Mesendoderm (in vitro differentiated cells): ENCODE data around the gene SLC29A4.
A peak's percentile ranks its signal among the peaks of the same experiment; 100 is the strongest.
"Not testable (repeated sequence)": the region's sequence is repeated elsewhere in the genome, so short reads cannot be mapped to it uniquely, and the experiment has no call there.

ENCODE experiments used
- DNase-seq: peaks from one replicate; pipeline ENCODE4 v3.0.0; 2013
- H2AK5ac ChIP-seq: 2 replicates; pipeline ENCODE4 v1.6.1; 2013; ENCODE audit warnings: low read length, inconsistent platforms
- H2BK120ac ChIP-seq: 2 replicates; pipeline ENCODE4 v1.6.1; 2013; ENCODE audit warnings: low read depth, mild to moderate bottlenecking, low read length, moderate library complexity, mixed read lengths
- H2BK15ac ChIP-seq: replicated peaks from 2 replicates; pipeline ENCODE4 v1.6.1; 2013; ENCODE audit warnings: low read depth, mild to moderate bottlenecking, moderate library complexity
- H2BK5ac ChIP-seq: 2 replicates; pipeline ENCODE4 v1.6.1; 2013; ENCODE audit warnings: low read length, inconsistent platforms
- H3K18ac ChIP-seq: 2 replicates; pipeline ENCODE4 v1.6.1; 2013; ENCODE audit warnings: mild to moderate bottlenecking, low read length, mixed read lengths
- H3K23ac ChIP-seq: one replicate; pipeline ENCODE4 v1.6.1; 2013; ENCODE audit warnings: low read length
- H3K27ac ChIP-seq: 2 replicates; pipeline ENCODE4 v1.5.1; 2013; ENCODE audit warnings: low read depth, mild to moderate bottlenecking, inconsistent platforms, low read length, moderate library complexity
- H3K27me3 ChIP-seq: 2 replicates; pipeline ENCODE4 v1.6.1; 2013; ENCODE audit warnings: low read length, control low read depth, mild to moderate bottlenecking, inconsistent platforms; ENCODE audit not compliant: insufficient read depth, poor library complexity
- H3K36me3 ChIP-seq: 2 replicates; pipeline ENCODE4 v1.6.1; 2013; ENCODE audit warnings: low read length, inconsistent platforms; ENCODE audit not compliant: control insufficient read depth, insufficient read depth
- H3K4ac ChIP-seq: one replicate; pipeline ENCODE4 v1.6.1; 2013; ENCODE audit warnings: low read depth, mild to moderate bottlenecking, low read length, moderate library complexity
- H3K4me1 ChIP-seq: 2 replicates; pipeline ENCODE4 v1.6.1; 2013; ENCODE audit warnings: low read depth, low read length, inconsistent platforms; ENCODE audit not compliant: control insufficient read depth
- H3K4me2 ChIP-seq: 2 replicates; pipeline ENCODE4 v1.6.1; 2013; ENCODE audit warnings: low read length
- H3K4me3 ChIP-seq: 2 replicates; pipeline ENCODE4 v1.5.1; 2013; ENCODE audit warnings: mild to moderate bottlenecking, low read length
- H3K56ac ChIP-seq: one replicate; pipeline ENCODE4 v1.6.1; 2013; ENCODE audit warnings: low read length
- H3K79me1 ChIP-seq: 2 replicates; pipeline ENCODE4 v1.6.1; 2013; ENCODE audit warnings: low read length, inconsistent platforms
- H3K79me2 ChIP-seq: 2 replicates; pipeline ENCODE4 v1.6.1; 2013; ENCODE audit warnings: mild to moderate bottlenecking, low read length; ENCODE audit not compliant: control insufficient read depth, insufficient read depth
- H3K9ac ChIP-seq: 2 replicates; pipeline ENCODE4 v1.6.1; 2013; ENCODE audit warnings: low read length, inconsistent platforms
- H4K5ac ChIP-seq: one replicate; pipeline ENCODE4 v1.6.1; 2013; ENCODE audit warnings: low read length
- H4K8ac ChIP-seq: one replicate; pipeline ENCODE4 v1.6.1; 2013; ENCODE audit warnings: low read depth, mild to moderate bottlenecking, control low read depth, low read length, moderate library complexity
- WGBS: extraction: QIAGEN DNeasy Blood & Tissue Kit; methylation state at CpG from one replicate; pipeline ENCODE4 v1.1.7; 2013; ENCODE audit warnings: low lambda C conversion rate, missing lambda C conversion rate; ENCODE audit not compliant: insufficient coverage; ENCODE audit errors: extremely low coverage; 5-methylcytosine and 5-hydroxymethylcytosine counted together

The SLC29A4 gene

DNA sequence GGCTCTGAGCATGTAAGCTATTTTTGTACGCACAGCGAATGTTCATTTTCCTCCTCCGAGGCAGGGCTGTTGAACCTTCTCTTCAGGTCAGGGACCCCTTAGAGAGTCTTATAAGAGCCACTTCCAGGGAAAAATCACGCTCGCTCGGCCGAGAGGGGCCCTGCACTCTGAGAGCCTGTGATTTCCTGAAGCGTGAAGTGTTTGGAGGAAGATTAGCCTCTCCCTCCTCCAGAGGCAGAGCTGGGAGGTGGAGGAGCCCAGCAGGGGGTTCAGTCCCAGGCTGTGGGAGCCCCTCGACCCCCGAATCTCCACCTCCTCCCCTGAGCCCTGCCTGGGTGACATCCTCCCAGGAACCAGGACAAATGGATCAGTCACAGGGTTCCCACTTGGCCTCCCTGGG is 19.7 kb upstream of the SLC29A4 start:
- not testable (repeated sequence) for H3K79me2 ChIP-seq, H2BK120ac ChIP-seq, H2BK15ac ChIP-seq, DNase-seq, H3K27ac ChIP-seq, H2AK5ac ChIP-seq, H3K23ac ChIP-seq, H3K36me3 ChIP-seq, H3K18ac ChIP-seq, H3K4me1 ChIP-seq, H3K27me3 ChIP-seq, H3K9ac ChIP-seq, H2BK5ac ChIP-seq, H3K4me2 ChIP-seq, H4K5ac ChIP-seq, H4K8ac ChIP-seq, H3K79me1 ChIP-seq, H3K4ac ChIP-seq, H3K56ac ChIP-seq, H3K4me3 ChIP-seq
- no CpG with 5 or more reads among the region's 10 CpGs for WGBS

DNA sequence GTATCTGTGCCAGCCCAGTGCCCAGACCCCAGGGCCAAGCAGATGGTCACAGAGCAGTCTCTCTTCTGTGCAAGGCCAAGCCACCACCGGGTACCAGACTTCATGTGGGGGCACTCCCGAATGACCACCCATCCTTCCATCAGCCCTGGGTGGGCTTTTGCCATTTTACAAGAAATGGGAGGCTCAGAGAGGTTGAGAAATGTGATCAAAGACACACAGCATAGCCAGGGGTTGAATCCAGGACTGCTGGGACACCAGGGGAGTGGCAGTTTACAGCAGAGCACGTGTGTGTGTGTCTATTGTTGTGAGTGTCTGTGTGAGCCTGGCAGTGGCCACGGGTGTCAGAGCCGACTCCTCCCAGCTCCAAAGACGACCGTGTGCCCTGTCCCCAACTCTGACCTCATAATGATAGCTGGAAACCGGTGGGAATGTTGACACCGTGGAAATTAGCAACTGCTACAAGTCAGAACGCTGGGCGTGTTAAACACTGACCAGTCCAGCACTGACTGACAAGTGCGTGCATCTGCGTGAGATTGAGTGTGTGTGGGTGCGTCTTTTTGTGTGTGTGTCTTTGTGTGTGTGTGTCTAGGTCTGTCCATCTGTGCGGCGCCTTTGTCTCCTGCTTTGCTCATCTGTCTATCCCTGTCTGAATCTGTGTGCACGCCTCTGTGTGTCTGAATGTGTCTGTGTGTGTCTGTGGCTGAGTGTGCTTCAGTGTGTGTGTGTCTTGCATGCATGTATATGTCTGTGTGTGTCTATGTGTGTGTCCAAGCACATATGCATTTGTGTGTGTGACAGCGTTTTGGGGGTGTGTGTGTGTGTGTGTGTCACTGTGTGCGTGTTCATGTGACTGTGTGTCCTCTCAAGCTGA is 17.2 kb upstream of the SLC29A4 start:
- Histone ChIP-seq H3K9ac (no peak overlapping the region), H3K27me3 (no peaks in the 10 kb centered on the region), H2BK5ac (no peak overlapping the region), H2BK15ac (no peak overlapping the region), H3K4me2 (no peak overlapping the region), H3K36me3 (no peaks in the 10 kb centered on the region), H3K4ac (no peak overlapping the region), H4K8ac (no peak overlapping the region), H3K18ac (no peak overlapping the region), H4K5ac (no peak overlapping the region), H3K79me1 (no peaks in the 10 kb centered on the region), H3K79me2 (no peaks in the 10 kb centered on the region), H3K23ac (no peak overlapping the region), H3K4me1 (no peaks in the 10 kb centered on the region), H2BK120ac (no peak overlapping the region), H3K27ac (no peak overlapping the region), H2AK5ac (no peak overlapping the region), H3K4me3 (no peak overlapping the region), H3K56ac (peak overlapping the region; percentile 25)
- no CpG with 5 or more reads among the region's 19 CpGs for WGBS
- no peak for DNase-seq

DNA sequence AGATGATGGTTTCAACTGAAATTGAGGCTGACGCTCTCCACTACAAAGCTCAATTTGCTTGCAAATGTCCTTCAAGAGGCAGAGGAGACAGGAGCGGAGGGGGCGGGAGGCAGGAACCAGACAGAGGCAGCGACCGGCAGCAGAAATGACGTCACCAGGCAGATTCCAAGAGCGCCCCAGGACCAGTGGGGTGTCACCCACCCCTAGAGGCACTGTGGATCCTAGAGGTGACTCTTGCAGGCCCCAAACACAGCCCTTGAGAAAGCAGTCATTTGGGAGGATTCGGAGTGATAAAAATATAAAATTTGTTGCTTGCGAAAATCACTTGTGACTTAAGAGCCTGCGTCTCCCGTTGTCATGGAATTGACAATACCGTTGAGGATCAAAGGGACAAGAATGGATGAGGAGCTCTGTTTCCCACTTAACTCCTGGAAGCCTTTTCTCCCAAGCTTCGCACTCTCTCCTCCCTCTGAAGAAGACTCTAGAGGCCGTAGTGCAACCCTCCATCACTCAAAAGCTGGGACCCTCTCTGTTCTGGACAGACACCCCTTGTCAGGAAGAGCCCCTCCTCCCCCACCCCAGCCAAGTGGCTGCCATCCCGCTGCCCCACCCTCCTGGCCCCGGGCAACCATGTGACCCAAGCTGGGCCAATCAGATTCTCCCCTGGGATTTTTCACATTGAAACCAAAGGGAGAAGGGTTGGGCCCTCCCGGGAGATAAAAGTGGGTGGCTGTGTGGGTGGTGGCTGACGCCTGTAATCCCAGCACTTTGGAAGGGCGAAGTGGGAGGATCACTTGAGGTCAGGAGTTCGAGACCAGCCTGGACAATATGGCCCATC is 16.3 kb upstream of the SLC29A4 start:
- Histone ChIP-seq H3K56ac (no peak overlapping the region), H3K18ac (no peak overlapping the region), H3K4me3 (no peak overlapping the region), H2AK5ac (no peak overlapping the region), H2BK120ac (no peak overlapping the region), H3K4ac (no peak overlapping the region), H2BK15ac (no peak overlapping the region), H3K4me2 (no peak overlapping the region), H3K36me3 (no peaks in the 10 kb centered on the region), H3K9ac (no peak overlapping the region), H3K79me2 (no peaks in the 10 kb centered on the region), H4K5ac (no peak overlapping the region), H3K4me1 (no peaks in the 10 kb centered on the region), H3K27me3 (no peaks in the 10 kb centered on the region), H2BK5ac (no peak overlapping the region), H3K23ac (no peak overlapping the region), H3K27ac (no peak overlapping the region), H3K79me1 (no peaks in the 10 kb centered on the region), H4K8ac (no peak overlapping the region)
- WGBS = no CpG with 5 or more reads among the region's 20 CpGs
- peak; percentile 72 for DNase-seq

DNA sequence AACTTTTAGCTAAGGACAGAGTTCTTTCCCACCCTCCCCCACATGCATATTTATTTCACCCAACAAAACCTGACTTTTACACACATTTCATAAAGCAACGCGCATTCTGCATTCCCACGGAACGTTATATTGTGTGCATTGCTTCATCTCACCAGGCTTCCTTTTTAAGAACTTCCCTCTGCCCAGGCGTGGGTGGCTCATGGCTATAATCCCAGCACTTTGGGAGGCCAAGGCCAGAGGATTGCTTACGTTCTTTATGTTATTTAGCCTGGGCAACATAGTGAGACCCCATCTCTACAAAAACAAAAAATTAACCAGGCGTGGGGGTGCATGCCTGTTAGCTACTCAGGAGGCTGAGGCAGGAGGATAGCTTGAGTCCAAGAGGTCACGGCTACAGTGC is 14.9 kb upstream of the SLC29A4 start:
- H3K79me1 ChIP-seq, H2AK5ac ChIP-seq, H3K4me1 ChIP-seq, H3K36me3 ChIP-seq, H3K4ac ChIP-seq, H3K56ac ChIP-seq, H3K23ac ChIP-seq, H3K18ac ChIP-seq, DNase-seq, H3K4me2 ChIP-seq, H3K4me3 ChIP-seq, H2BK5ac ChIP-seq, H3K9ac ChIP-seq, H4K8ac ChIP-seq, H2BK15ac ChIP-seq, H4K5ac ChIP-seq, H3K79me2 ChIP-seq, H3K27ac ChIP-seq, H3K27me3 ChIP-seq, H2BK120ac ChIP-seq: not testable (repeated sequence)
- WGBS = no CpG with 5 or more reads among the region's 8 CpGs

DNA sequence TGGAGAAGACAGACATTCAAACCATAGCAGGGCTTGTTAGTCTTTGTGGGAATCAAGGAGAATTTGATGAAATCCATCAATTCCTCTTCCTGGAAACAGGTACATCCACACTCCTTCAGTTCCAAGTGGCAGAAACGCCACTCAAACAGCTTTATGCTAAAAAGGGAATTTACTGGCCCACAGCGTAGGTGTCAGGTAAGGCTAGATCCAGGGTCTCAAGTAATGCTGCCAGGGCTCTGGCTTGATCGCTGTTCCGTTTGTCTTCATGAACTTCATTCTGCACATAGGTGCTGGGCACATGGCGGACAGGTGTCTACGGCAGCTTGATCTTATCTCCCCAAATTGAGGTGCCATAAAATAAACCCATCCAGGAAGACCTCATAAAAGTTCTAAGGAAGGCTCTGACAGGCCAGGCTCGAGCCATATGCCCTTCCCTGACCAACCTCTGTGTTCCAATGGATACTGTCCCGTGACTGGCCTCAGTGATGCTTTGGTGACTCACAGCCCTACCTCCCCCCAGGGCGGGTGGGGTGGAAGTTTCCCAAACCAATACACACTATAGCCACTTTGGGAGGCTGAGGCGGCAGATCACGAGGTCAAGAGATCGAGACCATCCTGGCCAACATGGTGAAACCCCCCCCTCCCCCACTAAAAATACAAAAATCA is 12.6 kb upstream of the SLC29A4 start:
- not testable (repeated sequence) for H3K4me1 ChIP-seq, H3K4me2 ChIP-seq, H3K79me2 ChIP-seq, H2BK5ac ChIP-seq, H3K27me3 ChIP-seq, H4K5ac ChIP-seq, H2BK120ac ChIP-seq, H3K79me1 ChIP-seq, DNase-seq, H3K18ac ChIP-seq, H3K36me3 ChIP-seq, H3K4me3 ChIP-seq, H3K4ac ChIP-seq, H3K56ac ChIP-seq, H2BK15ac ChIP-seq, H3K27ac ChIP-seq, H2AK5ac ChIP-seq, H3K9ac ChIP-seq, H3K23ac ChIP-seq, H4K8ac ChIP-seq
- no CpG with 5 or more reads among the region's 12 CpGs for WGBS
